Endothelial cell of umbilical vein (primary cell): ENCODE measurements around the gene PIKFYVE. TPM values are rescaled to one million over a fixed set of nuclear protein-coding genes. Genes with fewer than 3 reads are reported as not detected.

Experiments
- BruUV-seq: library from RNA; stranded (reverse); fragments of 400-500 nt; replicated peaks from 2 replicates; lab custom pipeline; 2021; lab: Mats Ljungman, UMichigan
- CTCF ChIA-PET: fragments of 300-600, 350-600 bp; sonication (Branson Sonifier 250); formaldehyde crosslinking; loops from one replicate; lab custom pipeline; 2021; ENCODE audit warnings: antibody characterized with exemption, inconsistent platforms; lab: Charles Lee
- POLR2A ChIA-PET: fragments of 300-600, 350-600 bp; sonication (Branson Sonifier 250); formaldehyde crosslinking; loops from one replicate; lab custom pipeline; 2021; ENCODE audit warnings: antibody characterized with exemption, inconsistent platforms; lab: Charles Lee
- DNase-seq: peaks from one replicate; pipeline ENCODE4 v3.0.0-alpha.2; 2011; ENCODE audit warnings: low read depth, low spot score
- FAIRE-seq: peaks from 2 replicates; lab custom pipeline; 2011; peaks lifted over from hg19 to GRCh38; lab: Jason Lieb, UNC
- H2AFZ ChIP-seq: 2 replicates; pipeline ENCODE4 v1.6.0; 2012; ENCODE audit warnings: low read depth, low read length, control low read depth, inconsistent platforms
- H3K27ac ChIP-seq: 2 replicates; pipeline ENCODE4 v1.5.1; 2011; ENCODE audit warnings: low read depth, mild to moderate bottlenecking, control low read depth, low read length, moderate library complexity; ENCODE audit not compliant: insufficient read depth
- H3K27me3 ChIP-seq, 2 experiments: 2 replicates each; pipeline versions ENCODE4 v1.6.0 to v1.6.1; 2011; ENCODE audit warnings: low read length in 2 of 2, mixed read lengths in 1 of 2; ENCODE audit not compliant: control insufficient read depth in 2 of 2, insufficient read depth in 2 of 2
- H3K36me3 ChIP-seq, 2 experiments: 2 replicates in 1 of 2; 3 replicates in 1 of 2; pipeline ENCODE4 v1.5.1; 2011; ENCODE audit warnings: low read length in 2 of 2, mild to moderate bottlenecking in 1 of 2, moderate library complexity in 1 of 2; ENCODE audit not compliant: control insufficient read depth in 2 of 2, insufficient read depth in 2 of 2; ENCODE audit errors: extremely low read depth in 1 of 2
- H3K4me1 ChIP-seq: 3 replicates; pipeline ENCODE4 v1.5.1; 2011; ENCODE audit warnings: mild to moderate bottlenecking, low read length; ENCODE audit not compliant: control insufficient read depth, insufficient read depth; ENCODE audit errors: extremely low read depth
- H3K4me2 ChIP-seq: 2 replicates; pipeline ENCODE4 v1.6.1; 2011; ENCODE audit warnings: low read length, control low read depth, mixed read lengths; ENCODE audit not compliant: insufficient read depth
- H3K4me3 ChIP-seq, 3 experiments: fragments of 200-600 bp in 1 of 3; sonication (generic), shearing (Covaris generic) in 1 of 3; replicated peaks in 1 of 3; 2 replicates each; pipeline ENCODE4 v1.5.1; 2011 to 2016; ENCODE audit warnings: control low read depth in 3 of 3, low read length in 3 of 3, mild to moderate bottlenecking in 2 of 3, inconsistent platforms in 1 of 3, low read depth in 1 of 3, moderate library complexity in 1 of 3; ENCODE audit not compliant: insufficient read depth in 1 of 3
- H3K79me2 ChIP-seq: 2 replicates; pipeline ENCODE4 v1.6.0; 2012; ENCODE audit warnings: low read length, inconsistent platforms; ENCODE audit not compliant: control insufficient read depth, insufficient read depth
- H3K9ac ChIP-seq: replicated peaks from 2 replicates; pipeline ENCODE3; 2011; ENCODE audit warnings: low read length, control low read depth; ENCODE audit not compliant: insufficient read depth; ENCODE audit errors: extremely low read depth
- H3K9me1 ChIP-seq: replicated peaks from 3 replicates; pipeline ENCODE4 v1.6.0; 2011; ENCODE audit warnings: mild to moderate bottlenecking, low read length; ENCODE audit not compliant: control insufficient read depth, insufficient read depth; ENCODE audit errors: extremely low read depth
- H3K9me3 ChIP-seq: replicated peaks from 2 replicates; pipeline ENCODE4 v1.5.1; 2012; ENCODE audit warnings: low read length, inconsistent platforms; ENCODE audit not compliant: control insufficient read depth, insufficient read depth
- H4K20me1 ChIP-seq: replicated peaks from 2 replicates; pipeline ENCODE3; 2011; ENCODE audit warnings: mild to moderate bottlenecking, low read length; ENCODE audit not compliant: control insufficient read depth, insufficient read depth; ENCODE audit errors: extremely low read depth
- CTCF ChIP-seq, 2 donors: IDR thresholded peaks; 1 replicate in 1 of 2; 2 replicates in 1 of 2; pipeline ENCODE4 v1.5.1; 2011; ENCODE audit warnings: low read length in 2 of 2, mild to moderate bottlenecking in 2 of 2, moderate library complexity in 2 of 2, control low read depth in 1 of 2, inconsistent platforms in 1 of 2, low read depth in 1 of 2; ENCODE audit not compliant: insufficient read depth in 1 of 2; ENCODE audit errors: extremely low read depth in 1 of 2
- EZH2 ChIP-seq: IDR thresholded peaks from 2 replicates; pipeline ENCODE4 v1.6.1; 2012; ENCODE audit warnings: borderline replicate concordance, low read depth, mild to moderate bottlenecking, moderate library complexity, low read length, inconsistent platforms; ENCODE audit not compliant: severe bottlenecking
- FOS ChIP-seq: IDR thresholded peaks from 2 replicates; pipeline ENCODE4 v1.6.1; 2011; ENCODE audit warnings: mild to moderate bottlenecking, low read length, moderate library complexity, borderline replicate concordance; ENCODE audit not compliant: insufficient read depth
- GATA2 ChIP-seq: IDR thresholded peaks from 2 replicates; pipeline ENCODE4 v1.7.0; 2011; ENCODE audit warnings: low read depth, mild to moderate bottlenecking, moderate library complexity, mixed read lengths, low read length; ENCODE audit not compliant: insufficient read length, insufficient read depth
- JUN ChIP-seq: IDR thresholded peaks from 2 replicates; pipeline ENCODE4 v1.6.1; 2011; ENCODE audit warnings: borderline replicate concordance, low read depth; ENCODE audit not compliant: insufficient read length, insufficient read depth
- MAX ChIP-seq: IDR thresholded peaks from 2 replicates; pipeline ENCODE4 v1.6.1; 2011; ENCODE audit not compliant: insufficient read depth, insufficient read length
- MYC ChIP-seq: IDR thresholded peaks from one replicate; pipeline ENCODE4 v1.6.1; 2011; ENCODE audit warnings: mild to moderate bottlenecking, low read depth, low read length
- POLR2A ChIP-seq: IDR thresholded peaks from 2 replicates; pipeline ENCODE4 v1.6.1; 2012; ENCODE audit warnings: low read depth, mild to moderate bottlenecking, control low read depth, low read length
- POLR2AphosphoS5 ChIP-seq: IDR thresholded peaks from 2 replicates; pipeline ENCODE4 v1.6.1; 2012; ENCODE audit warnings: low read depth, mild to moderate bottlenecking, control low read depth, low read length, moderate library complexity; ENCODE audit not compliant: insufficient read depth
- dilution Hi-C: fragments of 300-500 bp; cut with MboI; formaldehyde crosslinking; loops from one replicate; pipeline ENCODE4 v1.15.0; 2019; ENCODE audit warnings: low sequenced_read_pairs; ENCODE audit not compliant: extremely low pct_ligation_motif_present
- intact Hi-C: fragments of 100-400 bp; cut with micrococcal nuclease; formaldehyde crosslinking; loops from one replicate; pipeline ENCODE4 v1.10.0; 2022
- polyA plus RNA-seq, 4 experiments: library from polyadenylated mRNA; depleted of rRNA in 3 of 4; stranded (reverse) in 3 of 4; unstranded in 1 of 4; fragments of >200 nt; gene quantifications; 2 replicates each; pipeline versions ENCODE4 v1.2.1 to v1.2.3, GENCODE V29; 2011 to 2012; ENCODE audit warnings: missing spikeins in 1 of 4
- total RNA-seq: library from RNA; stranded (reverse); gene quantifications from 2 replicates; pipeline ENCODE4 v1.2.3, GENCODE V29; 2021

Gene PIKFYVE
- total and polyA plus RNA-seq, 2 donors (not counting 3 experiments of a cell fraction or from before 2014, with no cell fraction given) = 9.0 to 28.2 TPM

DNA sequence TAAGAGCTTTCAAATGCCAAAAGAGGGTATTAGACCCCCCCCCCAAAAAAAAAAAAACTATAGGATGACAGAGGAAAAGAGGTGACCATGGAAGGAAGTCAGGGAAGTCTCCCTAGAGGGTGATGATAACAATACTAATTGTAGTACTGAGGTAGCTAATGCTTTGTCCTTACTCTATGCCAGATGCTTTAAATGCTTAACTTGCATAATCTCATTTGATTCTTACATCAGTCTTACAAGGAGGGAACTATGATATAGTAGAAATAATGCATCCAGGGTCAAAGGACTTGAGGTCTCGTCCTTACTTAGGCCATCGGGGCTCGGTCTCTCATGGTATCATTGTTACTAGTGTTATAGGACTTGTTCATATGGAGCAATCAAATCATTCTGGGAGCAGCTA, 20.3 kb upstream of the PIKFYVE start:
- Histone ChIP-seq H3K9me1 (no peaks in the 10 kb centered on the region), H3K4me2 (no peak overlapping the region), H3K9me3 (no peaks in the 10 kb centered on the region), H4K20me1 (no peaks in the 10 kb centered on the region), H3K27ac (no peak overlapping the region), H3K27me3 (no peaks in the 10 kb centered on the region), H3K79me2 (no peaks in the 10 kb centered on the region), H3K9ac (no peak overlapping the region), H3K4me3 (no peak overlapping the region), H3K36me3 (peaks cover 9 to 35% of the 10 kb centered on the region in 2 experiments), H3K4me1 (peaks cover 10% of the 10 kb centered on the region), H2AFZ (no peak overlapping the region)
- CTCF ChIA-PET = interaction anchor here (0.6 kb wide), 1 partner anchor 157 kb away, joined by 4 read pairs; no protein-coding TSS in a partner anchor
- no peak for FAIRE-seq
- TF ChIP-seq JUN (no peak), MAX (no peak), EZH2 (no peak), CTCF (IDR thresholded peaks at IDR 0.05; ENCODE audit: extremely low read depth in 1 of 2, insufficient read depth in 1 of 2, low read depth in 1 of 2, low read length in 2 of 2) (no peak), GATA2 (no peak), MYC (no peak), POLR2A (no peak), FOS (no peak), POLR2AphosphoS5 (no peak)
- intact Hi-C loops (no loop called here), dilution Hi-C loops (no loop called here)
- no peak for DNase-seq
- no TSS peak for BruUV-seq
- POLR2A ChIA-PET = no interaction called here
